Epidermal melanocyte (primary cell): Measurements from ENCODE around the gene MAP7D2.

Experiments used
- DNase-seq: peaks from one replicate; pipeline ENCODE4 v3.0.0; 2011; ENCODE audit warnings: low spot score; ENCODE audit not compliant: insufficient read length

Gene MAP7D2

GRCh38 chrX:19975845-19976244 is 140.9 kb downstream of the MAP7D2 start:
- DNase-seq: no peak

DNA sequence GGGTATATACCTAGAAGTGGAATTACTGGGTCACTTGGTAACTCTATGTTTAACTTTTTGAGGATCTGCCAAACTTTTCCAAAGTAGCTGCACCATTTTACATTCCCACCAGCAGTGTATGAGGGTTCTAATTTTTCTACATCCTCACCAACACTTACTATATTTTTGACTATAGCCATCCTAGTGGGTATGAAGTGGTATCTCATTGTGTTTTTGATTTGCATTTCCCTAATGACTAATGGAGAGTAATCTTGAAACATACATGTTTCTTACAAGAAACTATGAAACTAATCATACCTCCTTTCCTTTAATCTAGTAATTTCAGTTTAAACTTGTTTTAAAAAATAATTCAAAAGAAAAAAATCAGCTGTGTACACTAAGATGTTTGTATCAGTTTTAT is 143.7 kb downstream of the MAP7D2 start:
- DNase-seq: no peak

GRCh38 chrX:19968276-19968675 is 148.4 kb downstream of the MAP7D2 start:
- no peak for DNase-seq

DNA sequence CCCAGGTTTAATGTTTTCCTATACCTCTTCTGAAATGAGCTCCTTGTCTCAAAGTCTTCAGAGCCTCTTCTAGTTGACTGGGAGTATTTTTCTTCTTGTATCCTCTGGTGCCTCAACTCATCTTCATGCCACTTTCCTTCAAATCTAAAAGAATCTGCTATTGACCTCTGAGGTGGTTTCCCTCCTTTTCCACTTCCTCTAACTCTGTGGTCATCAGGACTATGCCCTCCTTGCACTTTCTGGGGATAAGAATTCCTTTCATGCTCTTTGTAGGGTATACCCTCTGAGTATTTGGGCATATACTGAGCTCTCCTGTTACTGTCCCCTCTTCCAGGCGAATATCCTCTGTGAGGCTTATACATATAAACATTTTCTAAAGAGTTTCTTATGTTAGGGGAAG is 150.7 kb downstream of the MAP7D2 start:
- no peak for DNase-seq

GRCh38 chrX:19964017-19964710 is 152.5 kb downstream of the MAP7D2 start:
- DNase-seq: no peak

GRCh38 chrX:19960913-19961312 is 155.8 kb downstream of the MAP7D2 start:
- no peak for DNase-seq

GRCh38 chrX:19958552-19959486 is 157.9 kb downstream of the MAP7D2 start:
- no peak for DNase-seq

GRCh38 chrX:19956923-19957322 is 159.8 kb downstream of the MAP7D2 start:
- no peak for DNase-seq
